GM23248 (cell line): Measurements from ENCODE around the gene PABPN1L. TPM values are rescaled to one million over a fixed set of nuclear protein-coding genes. Genes with fewer than 3 reads are reported as not detected.
A peak's percentile ranks its signal among the peaks of the same experiment; 100 is the strongest.

Source experiments
- DNase-seq: peaks from one replicate; pipeline ENCODE4 v3.0.0-alpha.2; 2015
- H2AFZ ChIP-seq: fragments of 200-600 bp; sonication (generic); 2 replicates; pipeline ENCODE4 v1.6.1; 2016; ENCODE audit warnings: antibody characterized with exemption
- H3F3A ChIP-seq: fragments of 200-600 bp; sonication (generic); 2 replicates; pipeline ENCODE4 v1.6.1; 2016; ENCODE audit warnings: mild to moderate bottlenecking, antibody characterized with exemption, mixed run types; ENCODE audit not compliant: insufficient read depth
- H3K27ac ChIP-seq: fragments of 200-600 bp; sonication (generic); 2 replicates; pipeline ENCODE4 v1.5.1; 2016; ENCODE audit warnings: mild to moderate bottlenecking
- H3K27me3 ChIP-seq: fragments of 200-600 bp; sonication (generic); replicated peaks from 2 replicates; pipeline ENCODE4 v1.6.1; 2016; ENCODE audit warnings: mild to moderate bottlenecking; ENCODE audit not compliant: insufficient read depth
- H3K36me3 ChIP-seq: fragments of 200-600 bp; sonication (generic); 2 replicates; pipeline ENCODE4 v1.6.1; 2016; ENCODE audit warnings: low read depth, mild to moderate bottlenecking
- H3K4me1 ChIP-seq: fragments of 200-600 bp; sonication (generic); 2 replicates; pipeline ENCODE4 v1.6.1; 2016; ENCODE audit warnings: mild to moderate bottlenecking; ENCODE audit not compliant: insufficient read depth
- H3K4me2 ChIP-seq: fragments of 200-600 bp; sonication (generic); one replicate; pipeline ENCODE4 v1.6.1; 2016; ENCODE audit warnings: mild to moderate bottlenecking; ENCODE audit not compliant: unreplicated experiment
- H3K4me3 ChIP-seq: fragments of 200-600 bp; sonication (generic); 2 replicates; pipeline ENCODE4 v1.5.1; 2016; ENCODE audit warnings: mild to moderate bottlenecking
- H3K79me2 ChIP-seq: fragments of 200-600 bp; sonication (generic); 2 replicates; pipeline ENCODE4 v1.6.1; 2016; ENCODE audit warnings: mild to moderate bottlenecking; ENCODE audit not compliant: insufficient read depth
- H3K9ac ChIP-seq: fragments of 200-600 bp; sonication (generic); 2 replicates; pipeline ENCODE4 v1.6.1; 2016; ENCODE audit warnings: mild to moderate bottlenecking
- H3K9me2 ChIP-seq: fragments of 200-600 bp; sonication (generic); 2 replicates; pipeline ENCODE4 v1.6.1; 2016; ENCODE audit warnings: mixed run types, mild to moderate bottlenecking, moderate library complexity; ENCODE audit not compliant: insufficient read depth
- H3K9me3 ChIP-seq: fragments of 200-600 bp; sonication (generic); one replicate; pipeline ENCODE4 v1.6.1; 2017; ENCODE audit warnings: low read depth
- H4K20me1 ChIP-seq: fragments of 200-600 bp; sonication (generic); 2 replicates; pipeline ENCODE4 v1.6.0; 2016; ENCODE audit not compliant: insufficient read depth
- EZH2 ChIP-seq: fragments of 200-600 bp; sonication (generic); IDR thresholded peaks from 2 replicates; pipeline ENCODE4 v1.6.1; 2018; ENCODE audit warnings: antibody characterized with exemption, mild to moderate bottlenecking; ENCODE audit not compliant: insufficient read depth, poor library complexity, severe bottlenecking
- EZH2phosphoT487 ChIP-seq: fragments of 200-600 bp; sonication (generic); IDR thresholded peaks from 2 replicates; pipeline ENCODE4 v1.6.1; 2018; ENCODE audit warnings: antibody characterized with exemption, moderate library complexity, mild to moderate bottlenecking, low read depth; ENCODE audit not compliant: insufficient read depth
- WGBS, 2 experiments: methylation state at CpG; one replicate each; pipeline ENCODE4 v1.1.6; 2015 to 2017; ENCODE audit warnings: low lambda C conversion rate in 2 of 2, low coverage in 1 of 2; ENCODE audit errors: missing lambda C conversion rate in 2 of 2; 5-methylcytosine and 5-hydroxymethylcytosine counted together
- in situ Hi-C: fragments of 300-500 bp; cut with MboI; formaldehyde crosslinking; loops from 2 replicates; pipeline ENCODE4 v1.15.0; 2020
- polyA plus RNA-seq: library from polyadenylated mRNA; unstranded; fragments of >200 nt; fragmentation: Nextera tagmentation; extraction: Ambion mirVana; gene quantifications from 2 replicates; pipeline ENCODE4 v1.2.1, GENCODE V29; 2016
- total RNA-seq: library from RNA; depleted of rRNA; stranded (reverse); fragments of >200 nt; shearing (Covaris generic); gene quantifications from 2 replicates; pipeline ENCODE4 v1.2.3, GENCODE V29; 2014

Gene PABPN1L
- total and polyA plus RNA-seq, 2 experiments from 2014 or later: not detected

- Histone ChIP-seq H2AFZ (no peak overlapping the region), H3K9me3 (no peaks in the 10 kb centered on the region), H3K27me3 (no peaks in the 10 kb centered on the region), H3K4me1 (no peaks in the 10 kb centered on the region), H4K20me1 (no peaks in the 10 kb centered on the region), H3K4me2 (no peak overlapping the region), H3F3A (no peaks in the 10 kb centered on the region), H3K79me2 (no peaks in the 10 kb centered on the region), H3K36me3 (no peaks in the 10 kb centered on the region), H3K9ac (no peak overlapping the region), H3K27ac (no peak overlapping the region), H3K4me3 (no peak overlapping the region), H3K9me2 (no peaks in the 10 kb centered on the region)
- DNase-seq: no peak
- in situ Hi-C loops: no loop called here
- TF ChIP-seq EZH2 (no peak), EZH2phosphoT487 (no peak)
- WGBS, 2 experiments: 95 to 99% methylated on average over 17 of the region's 17 CpGs
These were observed 29.7 kb downstream of the PABPN1L start for GRCh38 chr16:88836791-88837190.

DNA sequence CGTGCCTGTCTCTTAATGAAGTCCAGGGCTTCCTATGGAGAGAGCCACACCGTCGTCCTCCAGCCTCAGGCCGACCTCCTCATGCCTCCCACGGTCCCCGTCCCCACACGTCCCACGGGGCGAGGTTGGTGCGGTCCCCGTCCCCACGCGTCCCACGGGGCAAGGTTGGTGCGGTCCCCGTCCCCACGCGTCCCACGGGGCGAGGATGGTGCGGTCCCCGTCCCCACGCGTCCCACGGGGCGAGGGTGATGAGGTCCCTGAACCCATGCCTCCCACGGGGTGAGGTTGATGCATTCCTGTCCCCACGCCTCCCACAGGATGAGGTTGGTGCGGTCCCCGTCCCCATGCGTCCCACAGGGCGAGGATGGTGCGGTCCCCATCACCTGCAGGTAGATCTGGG, 30.6 kb downstream of the PABPN1L start:
- Histone ChIP-seq H3K4me3 (no peak overlapping the region), H3K36me3 (no peaks in the 10 kb centered on the region), H3K9me3 (no peaks in the 10 kb centered on the region), H3K4me2 (no peak overlapping the region), H3K4me1 (no peaks in the 10 kb centered on the region), H3K27me3 (no peaks in the 10 kb centered on the region), H3K9ac (no peak overlapping the region), H3K79me2 (no peaks in the 10 kb centered on the region), H2AFZ (no peak overlapping the region), H4K20me1 (no peaks in the 10 kb centered on the region), H3F3A (no peaks in the 10 kb centered on the region), H3K27ac (no peak overlapping the region), H3K9me2 (no peaks in the 10 kb centered on the region)
- DNase-seq: no peak
- in situ Hi-C loops: no loop called here
- TF ChIP-seq EZH2 (no peak), EZH2phosphoT487 (no peak)
- WGBS, 2 experiments: 91 to 92% methylated on average over 13 to 33 of the region's 33 CpGs

DNA sequence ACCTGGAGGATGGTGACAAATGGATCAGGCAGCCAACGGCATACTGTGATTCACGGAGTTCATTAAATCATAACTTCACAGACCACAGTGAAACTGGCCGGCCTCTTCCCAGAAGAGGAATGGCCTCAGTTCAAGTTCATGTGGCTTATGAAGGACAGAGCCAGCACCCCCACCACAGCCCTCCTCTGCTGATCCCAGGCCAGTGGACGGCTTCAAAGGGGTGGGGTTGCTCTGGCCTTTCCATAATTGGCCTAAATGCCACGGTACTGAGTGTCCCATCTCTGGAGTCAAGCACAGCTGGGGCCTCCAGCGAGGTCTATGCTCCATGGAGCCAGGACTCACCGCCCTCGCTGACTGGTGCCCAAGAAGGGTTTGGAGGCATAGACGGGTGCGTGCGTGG, 31.1 kb downstream of the PABPN1L start:
- Histone ChIP-seq H3K79me2 (no peaks in the 10 kb centered on the region), H3K27me3 (no peaks in the 10 kb centered on the region), H3K9me3 (no peaks in the 10 kb centered on the region), H3K4me2 (no peak overlapping the region), H3K9ac (no peak overlapping the region), H2AFZ (no peak overlapping the region), H4K20me1 (no peaks in the 10 kb centered on the region), H3K4me3 (no peak overlapping the region), H3F3A (no peaks in the 10 kb centered on the region), H3K4me1 (no peaks in the 10 kb centered on the region), H3K9me2 (no peaks in the 10 kb centered on the region), H3K36me3 (no peaks in the 10 kb centered on the region), H3K27ac (no peak overlapping the region)
- WGBS, 2 experiments: 63 to 74% methylated on average over 8 to 11 of the region's 11 CpGs
- DNase-seq: peak; percentile 9
- in situ Hi-C loops: no loop called here
- no peak for TF ChIP-seq EZH2
- no peak for TF ChIP-seq EZH2phosphoT487

- Histone ChIP-seq H3K4me2 (no peak overlapping the region), H3K27me3 (no peaks in the 10 kb centered on the region), H2AFZ (no peak overlapping the region), H3K9me3 (no peaks in the 10 kb centered on the region), H3K9ac (no peak overlapping the region), H3K4me3 (no peak overlapping the region), H3K79me2 (no peaks in the 10 kb centered on the region), H3K9me2 (no peaks in the 10 kb centered on the region), H3K27ac (no peak overlapping the region), H3K4me1 (no peaks in the 10 kb centered on the region), H3K36me3 (no peaks in the 10 kb centered on the region), H3F3A (no peaks in the 10 kb centered on the region), H4K20me1 (no peaks in the 10 kb centered on the region)
- WGBS, 2 experiments: 93 to 97% methylated on average over 10 to 12 of the region's 13 CpGs
- TF ChIP-seq EZH2phosphoT487: no peak
- no peak for TF ChIP-seq EZH2
- in situ Hi-C loops: no loop called here
- no peak for DNase-seq
These were observed 31.8 kb downstream of the PABPN1L start for GRCh38 chr16:88834670-88835069.

DNA sequence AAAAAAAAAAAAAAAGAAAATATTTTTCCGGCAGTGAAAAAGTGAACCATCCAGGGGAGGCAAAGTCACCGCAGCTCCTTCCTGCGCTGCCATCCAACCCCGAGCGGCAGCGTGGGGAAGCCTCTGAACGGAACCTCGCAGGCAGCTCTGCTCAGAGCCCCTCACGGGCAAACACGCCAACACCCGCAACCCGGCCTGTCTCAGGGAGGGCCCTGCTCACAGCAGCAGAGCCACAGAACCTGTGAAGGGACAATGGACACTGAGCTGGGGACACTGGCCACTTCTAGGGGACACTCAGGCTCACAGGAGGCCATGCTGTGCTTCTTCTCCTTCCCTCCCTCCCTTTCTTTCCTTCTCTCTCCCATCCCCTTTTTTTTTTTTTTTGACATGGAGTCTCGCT, 33.4 kb downstream of the PABPN1L start:
- no peaks in the 10 kb centered on the region for H3K36me3 ChIP-seq
- H4K20me1 ChIP-seq: no peaks in the 10 kb centered on the region
- H3K4me1 ChIP-seq: no peaks in the 10 kb centered on the region
- no peak overlapping the region for H3K27ac ChIP-seq
- H3K4me3 ChIP-seq: no peak overlapping the region
- in situ Hi-C loops: no loop called here
- no peak overlapping the region for H2AFZ ChIP-seq
- no peak overlapping the region for H3K4me2 ChIP-seq
- WGBS, 2 experiments: 92 to 95% methylated on average over 13 of the region's 13 CpGs
- H3F3A ChIP-seq: no peaks in the 10 kb centered on the region
- TF ChIP-seq EZH2: no peak
- H3K9me3 ChIP-seq: no peaks in the 10 kb centered on the region
- H3K79me2 ChIP-seq: no peaks in the 10 kb centered on the region
- H3K27me3 ChIP-seq: no peaks in the 10 kb centered on the region
- H3K9me2 ChIP-seq: no peaks in the 10 kb centered on the region
- DNase-seq: no peak
- H3K9ac ChIP-seq: no peak overlapping the region
